ENCODE results near the gene PATJ.
"Not testable (repeated sequence)": the region's sequence is repeated elsewhere in the genome, so short reads cannot be mapped to it uniquely, and the experiment has no call there.

The PATJ gene

GRCh38 chr1:61743716-61744580 is 1.7 kb downstream of the PATJ start:
- DNase-seq (ENCODE audit: low spot score), result no peak

DNA sequence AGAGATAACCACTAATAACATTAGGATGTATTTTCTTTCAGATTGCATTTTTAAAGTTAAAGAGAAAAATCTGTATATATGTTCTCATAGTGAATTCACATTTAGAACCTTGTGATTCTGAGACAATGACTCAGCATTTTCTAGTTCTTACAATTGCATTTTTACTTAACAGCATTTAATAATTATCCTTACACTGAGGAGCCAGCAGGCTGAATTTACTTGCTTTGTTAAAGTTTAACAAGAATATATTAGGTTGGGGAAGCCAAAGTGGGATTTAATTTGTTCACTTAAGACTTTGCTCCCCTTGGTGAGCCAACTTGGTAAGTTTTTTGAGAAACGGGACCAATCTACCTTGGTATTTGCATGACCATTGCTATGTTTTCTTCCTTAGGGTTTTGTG is 4.5 kb downstream of the PATJ start:
- no peak for DNase-seq (ENCODE audit: low spot score)

GRCh38 chr1:61748566-61748965 is 6.3 kb downstream of the PATJ start:
- DNase-seq (ENCODE audit: low spot score), result no peak

GRCh38 chr1:61749574-61749973 is 7.3 kb downstream of the PATJ start:
- no peak for DNase-seq (ENCODE audit: low spot score)

DNA sequence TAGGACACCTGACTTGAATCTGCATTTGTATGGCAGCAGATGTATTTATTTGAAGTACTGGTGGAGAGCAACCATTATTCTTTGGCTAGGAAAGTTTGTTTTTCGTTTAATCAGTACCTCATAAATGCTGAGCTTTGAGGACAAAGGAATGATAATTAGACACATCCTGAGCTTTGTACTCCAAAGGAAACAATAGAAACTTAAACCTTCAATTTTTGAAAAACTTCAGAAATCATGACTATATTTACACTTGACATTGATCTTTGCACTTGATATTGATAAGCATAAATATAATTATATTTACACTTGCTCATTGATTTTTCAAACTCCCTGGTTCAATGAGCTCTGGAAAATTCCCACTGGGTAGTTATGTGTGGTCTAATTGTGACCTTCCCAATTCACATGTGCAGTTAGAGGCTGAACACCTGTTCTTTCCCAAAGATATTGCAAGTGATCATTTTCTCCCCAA is 10.7 kb downstream of the PATJ start:
- DNase-seq (ENCODE audit: low spot score), result no peak

GRCh38 chr1:61753998-61754508 is 11.8 kb downstream of the PATJ start:
- DNase-seq (ENCODE audit: low spot score), result no peak

DNA sequence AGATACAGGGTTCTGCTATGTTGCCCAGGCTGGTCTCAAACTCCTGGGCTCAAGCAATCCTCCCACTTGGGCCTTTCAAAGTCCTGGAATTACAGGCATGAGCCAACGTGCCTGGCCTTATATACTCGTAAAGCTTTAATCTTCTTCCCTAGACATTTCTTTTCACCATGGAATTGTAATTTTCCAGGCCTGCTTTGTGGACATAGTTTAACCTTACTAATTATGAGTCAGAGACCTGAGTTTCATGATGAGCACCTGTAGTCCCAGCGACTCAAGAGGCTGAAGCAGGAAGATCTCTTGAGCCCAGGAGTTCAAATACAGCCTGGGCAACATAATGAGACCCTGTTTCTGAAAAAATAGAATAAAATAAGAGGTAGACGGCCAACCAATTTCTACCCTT is 12.3 kb downstream of the PATJ start:
- no peak for DNase-seq (ENCODE audit: low spot score)

- DNase-seq (ENCODE audit: low spot score), result no peak
Observed at GRCh38 chr1:61756773-61757172, 14.5 kb downstream of the PATJ start.

GRCh38 chr1:61757950-61758349 is 15.7 kb downstream of the PATJ start:
- DNase-seq (ENCODE audit: low spot score), result no peak

GRCh38 chr1:61770131-61770530 is 27.9 kb downstream of the PATJ start:
- no peak for DNase-seq (ENCODE audit: low spot score)

- no peak for DNase-seq (ENCODE audit: low spot score)
Observed at GRCh38 chr1:61776091-61776490, 33.8 kb downstream of the PATJ start.

DNA sequence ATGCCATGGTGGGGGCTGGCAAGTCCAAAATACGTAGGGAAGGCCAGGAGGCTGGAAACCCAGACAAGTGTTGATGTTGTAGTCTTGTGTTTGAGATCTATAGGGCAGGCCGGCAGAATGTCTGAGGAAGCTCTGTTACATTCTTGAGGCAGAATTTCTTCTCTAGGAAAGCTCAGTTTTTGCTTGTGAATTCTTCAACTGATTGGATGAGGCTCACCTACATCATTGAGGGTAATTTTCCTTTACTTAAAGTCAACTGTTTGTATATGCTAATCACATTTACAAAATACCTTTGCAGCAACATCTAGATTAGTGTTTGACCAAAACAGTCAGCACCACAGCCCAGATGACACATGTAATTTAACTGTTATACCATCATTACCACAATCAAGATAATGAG is 37.0 kb downstream of the PATJ start:
- DNase-seq (ENCODE audit: low spot score), result no peak

DNA sequence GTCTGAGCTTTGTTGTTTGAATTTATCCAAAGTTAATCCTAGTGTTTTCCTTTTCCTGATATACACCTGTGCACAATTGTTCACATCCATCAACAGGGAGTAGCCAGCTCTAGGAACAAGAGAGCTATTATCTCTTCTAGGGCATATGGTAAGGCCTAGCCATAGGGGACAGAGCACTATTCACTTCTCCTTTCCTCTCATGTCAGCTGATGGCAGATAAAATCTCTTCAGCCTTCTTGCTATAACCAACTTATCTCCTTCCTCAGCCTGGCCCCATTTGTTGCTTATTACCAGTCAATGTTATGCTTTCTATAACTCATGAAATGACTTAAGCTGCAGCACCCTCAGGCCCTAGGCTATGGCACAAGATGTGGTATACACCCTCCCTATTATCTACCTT is 38.9 kb downstream of the PATJ start:
- no peak for DNase-seq (ENCODE audit: low spot score)

- no peak for DNase-seq (ENCODE audit: low spot score)
Observed at GRCh38 chr1:61782771-61783170, 40.5 kb downstream of the PATJ start.

DNA sequence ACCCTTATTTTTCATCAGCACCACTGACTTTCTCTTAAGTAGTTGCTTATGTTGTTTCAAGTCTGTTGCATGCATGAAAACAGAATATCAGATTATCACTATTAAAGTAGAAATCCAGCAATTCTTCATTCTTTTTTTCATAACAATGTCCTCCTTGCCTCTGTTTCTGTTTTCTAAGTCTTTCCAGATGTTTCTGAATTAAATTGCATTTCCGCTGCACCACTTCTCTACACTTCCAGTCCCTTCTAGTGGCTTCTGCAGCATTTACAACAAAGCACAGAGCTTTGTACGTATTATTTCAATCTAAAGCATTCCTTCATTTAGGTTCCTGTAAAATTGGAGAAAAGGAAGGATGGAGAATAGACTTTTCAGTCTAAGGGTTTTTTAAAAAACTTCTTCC is 42.4 kb downstream of the PATJ start:
- DNase-seq (ENCODE audit: low spot score), result no peak

GRCh38 chr1:61790837-61791236 is 48.6 kb downstream of the PATJ start:
- no peak for DNase-seq (ENCODE audit: low spot score)

- peak; percentile 4 for DNase-seq (ENCODE audit: low spot score)
Observed at GRCh38 chr1:61797045-61797755, 54.9 kb downstream of the PATJ start.

DNA sequence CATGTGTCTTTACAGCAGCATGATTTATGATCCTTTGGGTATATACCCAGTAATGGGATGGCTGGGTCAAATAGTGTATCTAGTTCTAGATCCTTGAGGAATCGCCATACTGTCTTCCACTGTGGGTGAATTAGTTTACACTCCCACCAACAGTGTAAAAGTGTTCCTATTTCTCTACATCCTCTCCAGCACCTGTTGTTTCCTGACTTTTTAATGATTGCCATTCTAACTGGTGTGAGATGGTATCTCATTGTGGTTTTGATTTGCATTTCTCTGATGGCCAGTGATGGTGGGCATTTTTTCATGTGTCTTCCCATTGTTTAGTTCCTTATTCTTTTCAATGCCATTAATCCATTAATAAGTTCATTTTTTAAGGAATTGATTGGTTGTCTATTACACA is 58.8 kb downstream of the PATJ start:
- DNase-seq (ENCODE audit: low spot score), result not testable (repeated sequence)

- no peak for DNase-seq (ENCODE audit: low spot score)
Observed at GRCh38 chr1:61807606-61808140, 65.4 kb downstream of the PATJ start.

DNA sequence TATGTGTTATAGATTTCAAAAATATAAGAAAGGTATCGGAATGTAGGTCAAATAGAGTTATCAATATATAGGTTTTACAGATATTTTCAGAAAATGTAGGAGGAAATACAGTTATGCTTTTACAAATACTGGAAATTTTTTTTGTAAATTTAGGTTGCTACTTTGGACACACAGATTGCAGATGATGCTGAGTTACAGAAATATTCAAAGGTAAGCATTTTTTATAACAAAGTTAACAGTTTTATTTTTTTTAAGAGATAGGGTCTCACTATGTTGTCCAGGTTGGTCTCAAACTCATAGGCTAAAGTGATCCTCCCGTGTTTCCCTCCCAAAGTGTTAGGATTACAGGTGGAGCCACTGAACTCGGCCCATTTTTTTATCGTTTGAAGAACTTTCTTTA is 66.0 kb downstream of the PATJ start:
- DNase-seq (ENCODE audit: low spot score), result no peak

- DNase-seq (ENCODE audit: low spot score), result peak; percentile 40
Observed at GRCh38 chr1:61808968-61809367, 66.7 kb downstream of the PATJ start.

GRCh38 chr1:61812916-61813315 is 70.6 kb downstream of the PATJ start:
- DNase-seq (ENCODE audit: low spot score), result no peak

DNA sequence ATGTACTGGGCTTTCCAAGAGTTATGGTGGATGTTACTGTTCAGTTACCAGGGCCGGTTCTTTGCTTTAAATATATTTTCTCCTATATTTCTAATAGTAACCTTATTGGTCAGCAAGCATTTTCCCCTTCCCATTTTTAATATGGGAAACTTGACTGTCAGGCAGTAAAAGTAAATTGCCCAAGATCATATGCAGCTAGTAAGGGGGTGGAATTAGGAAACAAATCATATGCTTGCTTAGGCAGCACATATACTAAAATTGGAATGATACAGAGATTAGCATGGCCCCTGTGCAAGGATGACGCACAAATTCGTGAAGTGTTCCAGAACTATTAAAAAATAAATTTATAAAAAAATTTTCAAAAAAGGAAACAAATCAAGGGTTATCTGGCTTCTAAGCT is 73.9 kb downstream of the PATJ start:
- no peak for DNase-seq (ENCODE audit: low spot score)
